PC-3 (cell line): Measurements from ENCODE around the gene GPR146. TPM values are rescaled to one million over a fixed set of nuclear protein-coding genes. Genes with fewer than 3 reads are reported as not detected.
"Not testable (repeated sequence)": the region's sequence is repeated elsewhere in the genome, so short reads cannot be mapped to it uniquely, and the experiment has no call there.

Source experiments
- ATAC-seq: fragments of 200-7000 bp; cut with Tn5 transposase; 2 replicates; pipeline ENCODE4 v1.9.1; 2020; ENCODE audit warnings: mild to moderate bottlenecking, moderate library complexity
- BruUV-seq: library from RNA; stranded (reverse); fragments of 400-500 nt; replicated peaks from 2 replicates; lab custom pipeline; 2021; lab: Mats Ljungman, UMichigan
- CTCF ChIA-PET: fragments of 300-600 bp; sonication (Branson Sonifier 250); formaldehyde crosslinking; loops from one replicate; lab custom pipeline; 2022; ENCODE audit warnings: antibody characterized with exemption; lab: Charles Lee
- POLR2A ChIA-PET: fragments of 300-600 bp; sonication (Branson Sonifier 250); formaldehyde crosslinking; loops from one replicate; lab custom pipeline; 2022; ENCODE audit warnings: antibody characterized with exemption; ENCODE audit not compliant: unreplicated experiment; lab: Charles Lee
- DNase-seq: peaks from one replicate; pipeline ENCODE4 v3.0.0-alpha.2; 2015
- H2AFZ ChIP-seq: fragments of 300-600 bp; sonication (generic); 2 replicates; pipeline ENCODE4 v1.6.0; 2016; ENCODE audit warnings: antibody characterized with exemption, low read length
- H3F3A ChIP-seq: fragments of 300-600 bp; sonication (generic); one replicate; pipeline ENCODE4 v1.6.0; 2017; ENCODE audit warnings: antibody characterized with exemption, low read length, control low read depth, mild to moderate bottlenecking; ENCODE audit not compliant: unreplicated experiment
- H3K27ac ChIP-seq: fragments of 300-600 bp; sonication (generic); 2 replicates; pipeline ENCODE4 v1.5.1; 2016; ENCODE audit warnings: mild to moderate bottlenecking, low read length
- H3K27me3 ChIP-seq: fragments of 300-600 bp; sonication (generic); 2 replicates; pipeline ENCODE4 v1.6.1; 2016; ENCODE audit warnings: low read length, mixed read lengths
- H3K36me3 ChIP-seq: fragments of 300-600 bp; sonication (generic); 2 replicates; pipeline ENCODE4 v1.6.1; 2016; ENCODE audit warnings: low read depth, mixed run types, low read length, mixed read lengths
- H3K4me1 ChIP-seq: fragments of 300-600 bp; sonication (generic); 2 replicates; pipeline ENCODE4 v1.5.1; 2016; ENCODE audit warnings: low read length; ENCODE audit not compliant: insufficient read depth
- H3K4me2 ChIP-seq: fragments of 300-600 bp; sonication (generic); 2 replicates; pipeline ENCODE4 v1.6.0; 2016; ENCODE audit warnings: low read length
- H3K4me3 ChIP-seq: fragments of 300-600 bp; sonication (generic); 2 replicates; pipeline ENCODE4 v1.5.1; 2016; ENCODE audit warnings: mild to moderate bottlenecking, low read length, mixed read lengths
- H3K79me2 ChIP-seq: fragments of 300-600 bp; sonication (generic); 2 replicates; pipeline ENCODE4 v1.6.1; 2017; ENCODE audit warnings: low read length, mixed read lengths
- H3K9ac ChIP-seq: fragments of 300-600 bp; sonication (generic); 2 replicates; pipeline ENCODE4 v1.6.0; 2016; ENCODE audit warnings: mild to moderate bottlenecking, low read length
- H3K9me2 ChIP-seq: fragments of 300-600 bp; sonication (generic); replicated peaks from 2 replicates; pipeline ENCODE4 v1.6.1; 2016; ENCODE audit warnings: mixed run types, low read length, mixed read lengths
- H3K9me3 ChIP-seq: fragments of 300-600 bp; sonication (generic); 2 replicates; pipeline ENCODE4 v1.6.1; 2016; ENCODE audit warnings: low read length, mixed read lengths
- H4K20me1 ChIP-seq: fragments of 300-600 bp; sonication (generic); 2 replicates; pipeline ENCODE4 v1.6.1; 2016; ENCODE audit warnings: low read length, mixed read lengths
- CTCF ChIP-seq: fragments of 300-600 bp; sonication (generic); conservative IDR thresholded peaks from 2 replicates; pipeline ENCODE4 v1.5.1; 2017; ENCODE audit warnings: antibody characterized with exemption, low read depth, mild to moderate bottlenecking, low read length
- EZH2 ChIP-seq: fragments of 300-600 bp; sonication (generic); IDR thresholded peaks from one replicate; pipeline ENCODE4 v1.6.1; 2017; ENCODE audit warnings: antibody characterized with exemption, mild to moderate bottlenecking, low read length; ENCODE audit not compliant: unreplicated experiment
- EZH2phosphoT487 ChIP-seq: fragments of 300-600 bp; sonication (generic); IDR thresholded peaks from 2 replicates; pipeline ENCODE4 v1.6.1; 2018; ENCODE audit warnings: mild to moderate bottlenecking, antibody characterized with exemption, low read length, borderline replicate concordance
- intact Hi-C: fragments of 100-400 bp; cut with micrococcal nuclease; formaldehyde crosslinking; loops from 2 replicates; pipeline ENCODE4 v1.9.0; 2023
- total RNA-seq: library from RNA; depleted of rRNA; stranded (reverse); fragments of >200 nt; gene quantifications from 2 replicates; pipeline ENCODE4 v1.2.3, GENCODE V29; 2014

The GPR146 gene
- total RNA-seq, 1 experiment from 2014 or later: 2.7 TPM

- H3K9me2 ChIP-seq, BruUV-seq, H3K9me3 ChIP-seq, H3K36me3 ChIP-seq, H3K79me2 ChIP-seq, ATAC-seq, H3K9ac ChIP-seq, intact Hi-C loops, H2AFZ ChIP-seq, CTCF ChIA-PET, H3K27ac ChIP-seq, DNase-seq, H3F3A ChIP-seq, H3K27me3 ChIP-seq, H3K4me3 ChIP-seq, H3K4me2 ChIP-seq, H3K4me1 ChIP-seq, POLR2A ChIA-PET, H4K20me1 ChIP-seq: not testable (repeated sequence)
Observed at GRCh38 chr7:1036164-1036928, 8.0 kb upstream of the GPR146 start.

- H3F3A ChIP-seq, H3K27ac ChIP-seq, H3K36me3 ChIP-seq, H3K9me2 ChIP-seq, CTCF ChIA-PET, DNase-seq, POLR2A ChIA-PET, H2AFZ ChIP-seq, ATAC-seq, H3K9ac ChIP-seq, H3K9me3 ChIP-seq, H3K27me3 ChIP-seq, H3K4me3 ChIP-seq, BruUV-seq, H4K20me1 ChIP-seq, H3K4me2 ChIP-seq: not testable (repeated sequence)
- intact Hi-C loops: loop anchor here (5.0 kb wide), 2 partner anchors 48 to 208 kb away; partner anchors contain the start of gene SUN1
- peaks cover 22% of the 10 kb centered on the region; the same call in 1 of the 2 replicates for H3K79me2 ChIP-seq
- peaks cover 22% of the 10 kb centered on the region for H3K4me1 ChIP-seq
Observed at GRCh38 chr7:1040233-1040632, 4.1 kb upstream of the GPR146 start.

GRCh38 chr7:1040790-1041189 is 3.6 kb upstream of the GPR146 start:
- H3F3A ChIP-seq: no peaks in the 10 kb centered on the region
- intact Hi-C loops: loop anchor here (5.0 kb wide), 2 partner anchors 48 to 208 kb away; partner anchors contain the start of gene SUN1
- DNase-seq: no peak
- no peak overlapping the region for H3K4me3 ChIP-seq
- no peaks in the 10 kb centered on the region for H3K27me3 ChIP-seq
- H3K79me2 ChIP-seq: peaks cover 27% of the 10 kb centered on the region; the same call in 1 of the 2 replicates
- peaks cover 5% of the 10 kb centered on the region; the same call in 1 of the 2 replicates for H4K20me1 ChIP-seq
- no TSS peak for BruUV-seq
- H3K9me2 ChIP-seq: no peaks in the 10 kb centered on the region
- no peak for TF ChIP-seq CTCF
- no peak for TF ChIP-seq EZH2
- TF ChIP-seq EZH2phosphoT487: no peak
- no peak overlapping the region for H2AFZ ChIP-seq
- no peak overlapping the region for H3K9ac ChIP-seq
- ChIA-PET POLR2A (no interaction called here), CTCF (no interaction called here)
- H3K4me1 ChIP-seq: peaks cover 24% of the 10 kb centered on the region
- no peaks in the 10 kb centered on the region for H3K36me3 ChIP-seq
- H3K27ac ChIP-seq: no peak overlapping the region
- no peak for ATAC-seq
- no peak overlapping the region for H3K4me2 ChIP-seq
- no peaks in the 10 kb centered on the region for H3K9me3 ChIP-seq
